Endodermal cell (in vitro differentiated cells): ENCODE data around the gene SLC24A4. TPM values are rescaled to one million over a fixed set of nuclear protein-coding genes. Genes with fewer than 3 reads are reported as not detected.

Experiments used
- DNase-seq: peaks from one replicate; pipeline ENCODE4 v3.0.0-alpha.2; 2017
- H3K27ac ChIP-seq: 2 replicates; pipeline ENCODE4 v1.5.1; 2013; ENCODE audit warnings: mild to moderate bottlenecking, low read depth, low read length, moderate library complexity
- H3K27me3 ChIP-seq: 2 replicates; pipeline ENCODE4 v1.6.1; 2013; ENCODE audit warnings: mild to moderate bottlenecking, low read length, moderate library complexity; ENCODE audit not compliant: insufficient read depth, control insufficient read depth, poor library complexity, severe bottlenecking
- H3K36me3 ChIP-seq: 2 replicates; pipeline ENCODE4 v1.7.0; 2013; ENCODE audit warnings: mild to moderate bottlenecking, low read length, moderate library complexity; ENCODE audit not compliant: control insufficient read depth, insufficient read depth
- H3K4me1 ChIP-seq: one replicate; pipeline ENCODE4 v1.7.0; 2013; ENCODE audit warnings: low read length; ENCODE audit not compliant: control insufficient read depth, insufficient read depth
- H3K4me3 ChIP-seq: 2 replicates; pipeline ENCODE4 v1.5.1; 2013; ENCODE audit warnings: mild to moderate bottlenecking, low read length, moderate library complexity
- H3K9ac ChIP-seq: 2 replicates; pipeline ENCODE4 v1.6.1; 2013; ENCODE audit warnings: mild to moderate bottlenecking, low read length, moderate library complexity; ENCODE audit not compliant: poor library complexity, severe bottlenecking; ENCODE audit errors: extremely low read depth
- H3K9me3 ChIP-seq: 2 replicates; pipeline ENCODE4 v1.6.1; 2013; ENCODE audit warnings: mild to moderate bottlenecking, low read length, moderate library complexity; ENCODE audit not compliant: control insufficient read depth
- H3K27ac Mint-ChIP-seq: 2 replicates; pipeline ENCODE4 v1.8.0; 2020; ENCODE audit warnings: mixed read lengths
- H3K27me3 Mint-ChIP-seq: 2 replicates; pipeline ENCODE4 v1.8.0; 2021; ENCODE audit warnings: mild to moderate bottlenecking, mixed read lengths; ENCODE audit not compliant: insufficient read depth
- H3K36me3 Mint-ChIP-seq: 2 replicates; pipeline ENCODE4 v1.8.0; 2020; ENCODE audit warnings: low read depth, mixed read lengths
- H3K4me1 Mint-ChIP-seq: 2 replicates; pipeline ENCODE4 v1.8.0; 2020; ENCODE audit warnings: mixed read lengths
- H3K4me3 Mint-ChIP-seq: 2 replicates; pipeline ENCODE4 v1.8.0; 2020; ENCODE audit warnings: mild to moderate bottlenecking, moderate library complexity, mixed read lengths
- H3K9me3 Mint-ChIP-seq: 2 replicates; pipeline ENCODE4 v1.8.0; 2020; ENCODE audit warnings: mild to moderate bottlenecking, mixed read lengths
- CTCF ChIP-seq: fragments of 200-600 bp; sonication (generic); conservative IDR thresholded peaks from 2 replicates; pipeline ENCODE4 v1.5.0; 2021; ENCODE audit warnings: antibody characterized with exemption, mild to moderate bottlenecking
- WGBS, 2 experiments: methylation state at CpG; one replicate each; pipeline versions ENCODE4 v1.1.5 to v1.1.7; 2013; ENCODE audit warnings: missing lambda C conversion rate in 2 of 2, mixed read lengths in 1 of 2; ENCODE audit not compliant: insufficient coverage in 1 of 2, insufficient read length in 1 of 2; 5-methylcytosine and 5-hydroxymethylcytosine counted together
- total RNA-seq, 2 donors: library from RNA; stranded (reverse); fragmentation: NEBNext Ultra II Directional in 1 of 2; extraction: Animal tissue kit (Norgen Biotek cat#: 25700) in 1 of 2; gene quantifications; 2 replicates in 1 of 2; 3 replicates in 1 of 2; pipeline ENCODE4 v1.2.1, GENCODE V29; 2021

The SLC24A4 gene
- total RNA-seq, 2 donors from 2014 or later = 0.09 to 0.29 TPM

DNA sequence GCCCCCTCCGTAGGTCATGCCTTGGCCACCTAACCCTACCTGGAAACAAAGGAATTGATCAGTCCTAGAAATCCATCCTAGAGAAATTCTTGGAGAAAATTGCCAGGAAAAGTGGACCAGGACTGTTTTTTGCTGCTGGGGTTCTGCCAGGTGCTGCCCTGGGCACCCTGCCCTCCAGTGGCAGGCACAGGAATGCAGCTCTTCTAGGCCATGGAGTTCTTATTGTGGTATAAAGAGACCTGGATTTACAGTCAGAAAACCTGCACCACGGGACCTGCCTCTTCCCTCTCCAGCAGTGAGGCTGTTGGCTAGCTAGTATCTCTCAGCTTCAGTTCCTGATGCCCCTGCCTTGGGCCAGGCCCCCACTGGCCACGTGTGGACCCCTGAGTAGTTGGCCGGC lies 59.7 kb downstream of the SLC24A4 start:
- H3K4me1 Mint-ChIP-seq = peaks cover 8% of the 10 kb centered on the region
- TF ChIP-seq CTCF = peak; percentile 69
- peak; percentile 67 for DNase-seq

GRCh38 chr14:92383805-92384204 lies 60.8 kb downstream of the SLC24A4 start:
- DNase-seq = no peak
- Histone ChIP-seq H3K27me3 (peaks cover 5% of the 10 kb centered on the region), H3K9me3 (no peaks in the 10 kb centered on the region), H3K9ac (no peak overlapping the region), H3K4me1 (no peaks in the 10 kb centered on the region), H3K4me3 (no peak overlapping the region), H3K27ac (no peak overlapping the region), H3K36me3 (no peaks in the 10 kb centered on the region)
- TF ChIP-seq CTCF = no peak
- Mint-ChIP-seq H3K27ac (no peak overlapping the region), H3K4me1 (peaks cover 8% of the 10 kb centered on the region), H3K36me3 (no peaks in the 10 kb centered on the region), H3K27me3 (peaks cover 29% of the 10 kb centered on the region), H3K4me3 (no peak overlapping the region), H3K9me3 (no peaks in the 10 kb centered on the region)
- whole genome bisulfite sequencing, 2 experiments = 90 to 91% methylated on average over 7 to 12 of the region's 12 CpGs

More for the DNA sequence above, 59.7 kb downstream of the SLC24A4 start:
- no peak overlapping the region for H3K9ac ChIP-seq
- H3K27me3 ChIP-seq = peaks cover 9% of the 10 kb centered on the region
- H3K4me3 Mint-ChIP-seq = no peak overlapping the region
- H3K27ac ChIP-seq = no peak overlapping the region
- WGBS, 2 experiments = 79% methylated on average over 4 of the region's 4 CpGs; no CpG with 5 or more reads in 1 of the 2 experiments
- peaks cover 31% of the 10 kb centered on the region for H3K27me3 Mint-ChIP-seq
- H3K36me3 ChIP-seq = no peaks in the 10 kb centered on the region
- no peaks in the 10 kb centered on the region for H3K9me3 Mint-ChIP-seq
- H3K36me3 Mint-ChIP-seq = no peaks in the 10 kb centered on the region
- no peak overlapping the region for H3K4me3 ChIP-seq
- H3K4me1 ChIP-seq = no peaks in the 10 kb centered on the region
- no peaks in the 10 kb centered on the region for H3K9me3 ChIP-seq
- no peak overlapping the region for H3K27ac Mint-ChIP-seq

DNA sequence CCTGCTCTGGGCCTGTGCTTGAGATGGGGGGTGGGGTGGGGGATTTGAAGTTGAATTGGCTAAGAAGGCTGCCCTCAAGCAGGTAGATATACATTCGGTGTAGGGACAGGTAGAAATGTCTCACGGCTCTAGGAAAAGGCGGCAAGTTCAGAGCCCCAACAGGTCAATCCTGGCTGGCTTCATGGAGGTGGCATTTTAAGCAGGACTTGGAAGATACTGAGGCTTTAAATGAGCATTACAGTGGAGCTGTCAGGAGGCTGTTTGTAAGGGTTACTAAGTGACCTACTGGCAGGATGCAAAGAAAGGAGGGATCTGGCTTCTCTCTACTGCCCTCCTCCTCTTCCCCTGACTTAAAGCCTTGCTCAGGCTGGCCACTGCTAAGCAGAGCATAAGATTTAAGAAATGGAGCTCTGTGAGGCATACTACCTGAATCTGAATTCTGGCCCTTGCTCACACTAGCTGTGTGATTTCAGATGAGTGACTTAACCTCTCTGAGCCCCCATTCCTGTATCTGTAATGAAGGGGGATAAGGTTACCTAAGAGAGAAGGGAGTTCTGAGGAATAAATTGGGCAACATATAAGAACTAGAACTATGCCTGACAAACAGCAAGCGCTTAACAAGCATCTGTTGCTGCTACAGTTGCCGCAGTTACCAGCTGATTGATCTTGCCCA lies 61.6 kb downstream of the SLC24A4 start:
- H3K36me3 ChIP-seq = no peaks in the 10 kb centered on the region
- H3K27ac Mint-ChIP-seq = no peak overlapping the region
- WGBS, 2 experiments = 91 to 97% methylated on average over 5 of the region's 5 CpGs
- no peaks in the 10 kb centered on the region for H3K4me1 ChIP-seq
- no peak for DNase-seq
- no peak overlapping the region for H3K4me3 ChIP-seq
- H3K4me3 Mint-ChIP-seq = no peak overlapping the region
- H3K27ac ChIP-seq = no peak overlapping the region
- no peaks in the 10 kb centered on the region for H3K36me3 Mint-ChIP-seq
- no peaks in the 10 kb centered on the region for H3K27me3 ChIP-seq
- H3K9ac ChIP-seq = no peak overlapping the region
- H3K9me3 ChIP-seq = no peaks in the 10 kb centered on the region
- no peak for TF ChIP-seq CTCF
- H3K27me3 Mint-ChIP-seq = peaks cover 32% of the 10 kb centered on the region
- peaks cover 10% of the 10 kb centered on the region for H3K4me1 Mint-ChIP-seq
- no peaks in the 10 kb centered on the region for H3K9me3 Mint-ChIP-seq
